Urothelium cell line (cell line): ENCODE data around the gene CLGN.

Experiments
- DNase-seq: peaks from one replicate; pipeline ENCODE4 v3.0.0; 2011; ENCODE audit warnings: low spot score, mixed read lengths
- FAIRE-seq: peaks from 2 replicates; lab custom pipeline; 2011; peaks lifted over from hg19 to GRCh38; lab: Jason Lieb, UNC

Gene CLGN

DNA sequence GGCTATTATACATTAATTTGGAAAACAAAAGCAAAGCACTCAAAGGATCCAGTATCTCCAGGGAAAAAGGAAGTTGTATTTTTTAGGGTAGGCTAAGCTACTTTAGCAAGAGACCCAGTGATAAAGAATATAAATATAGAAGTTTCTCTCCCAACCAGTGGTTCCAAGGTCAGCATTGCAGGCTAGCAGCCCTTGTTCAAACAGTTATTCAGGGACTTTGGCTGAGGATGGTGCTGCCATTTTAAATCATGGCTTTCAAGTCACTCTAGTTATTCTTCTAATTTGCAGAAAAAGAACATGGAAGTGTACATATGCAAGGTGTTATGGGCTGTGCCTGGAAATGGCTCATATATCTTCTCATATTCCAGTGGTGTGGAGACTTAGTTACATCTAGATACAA, 44.7 kb downstream of the CLGN start:
- FAIRE-seq: no peak
- DNase-seq: no peak

GRCh38 chr4:140374130-140374477, 53.3 kb downstream of the CLGN start:
- FAIRE-seq: no peak
- peak; percentile 5 for DNase-seq

- DNase-seq: peak; percentile 98
- FAIRE-seq: peak; percentile 63
Observed at GRCh38 chr4:140373328-140374129, 53.9 kb downstream of the CLGN start, which contains the start of gene SCOC. TSS of gene SCOC (plus strand) at chr4:140373646. CDS start at chr4:140379171, 5,525 bp downstream.

DNA sequence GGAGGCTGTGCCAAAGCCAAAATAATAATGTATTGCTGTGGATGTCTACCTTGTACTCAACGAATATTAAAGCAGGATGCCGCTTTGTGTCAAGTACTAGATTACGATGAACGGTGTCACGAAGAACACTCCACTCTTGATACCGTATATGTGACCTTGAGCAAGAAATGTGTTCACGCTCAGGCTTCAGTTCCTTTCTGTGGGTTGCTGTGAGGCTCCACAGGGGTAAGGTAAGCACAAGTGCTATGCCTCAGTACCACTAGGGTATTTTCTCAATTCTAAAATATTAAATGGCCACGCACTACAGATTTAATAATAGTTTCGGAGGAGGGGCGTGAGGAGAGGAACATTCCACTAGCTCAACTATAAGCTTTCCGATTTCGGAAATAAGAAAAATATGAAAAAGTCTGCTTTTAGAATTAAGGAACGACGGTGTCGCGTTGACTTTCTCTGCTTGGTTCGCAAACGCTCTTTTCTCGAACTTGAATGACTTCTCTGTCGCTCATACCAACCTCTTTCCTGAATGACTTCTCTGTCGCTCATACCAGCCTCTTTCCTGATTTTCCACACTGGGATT, 54.6 kb downstream of the CLGN start:
- no peak for FAIRE-seq
- DNase-seq: peak; percentile 31

DNA sequence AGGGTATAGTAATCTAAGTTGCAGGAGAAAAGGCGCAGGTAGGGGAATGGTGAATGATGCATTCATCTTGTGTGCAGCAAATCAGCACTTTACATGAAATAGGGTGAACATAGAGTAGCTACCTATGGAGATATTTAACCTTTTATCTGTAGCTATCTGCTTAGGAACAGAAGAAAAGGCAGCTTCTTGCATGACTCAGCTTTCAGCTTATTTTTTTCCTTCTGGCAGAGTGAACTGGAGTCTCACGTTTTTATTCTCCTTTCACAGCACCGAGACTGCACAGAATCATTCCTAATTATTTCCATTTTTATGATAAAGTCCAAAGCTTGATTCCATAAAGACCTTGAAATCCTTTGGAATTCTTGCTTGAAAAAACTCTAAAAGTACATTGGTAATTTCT, 58.8 kb downstream of the CLGN start:
- DNase-seq (no peak), FAIRE-seq (no peak)

GRCh38 chr4:140367738-140368137, 59.7 kb downstream of the CLGN start:
- peak; percentile 35 for DNase-seq
- no peak for FAIRE-seq

GRCh38 chr4:140363558-140363957, 63.9 kb downstream of the CLGN start:
- DNase-seq (no peak), FAIRE-seq (no peak)

DNA sequence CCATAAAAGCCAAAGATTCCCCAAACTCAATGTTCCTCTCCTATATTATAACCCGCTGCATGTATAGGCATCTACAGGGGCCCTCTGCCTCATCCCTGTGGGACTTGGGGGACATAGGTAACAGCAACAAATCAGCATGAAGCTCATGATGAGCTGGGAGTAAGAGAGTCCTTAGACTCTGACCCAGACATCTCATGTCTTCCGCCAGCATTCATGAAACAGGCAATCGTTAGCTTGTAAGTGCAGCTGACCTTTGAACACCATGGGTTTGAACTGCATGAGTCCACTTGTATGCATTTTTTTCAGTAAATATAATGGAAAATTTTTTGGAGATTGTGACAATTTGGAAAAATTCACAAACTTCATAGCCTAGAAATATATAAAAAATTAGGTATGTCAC, 64.4 kb downstream of the CLGN start:
- no peak for FAIRE-seq
- no peak for DNase-seq

- FAIRE-seq: no peak
- DNase-seq: no peak
Observed at GRCh38 chr4:140361099-140361498, 66.3 kb downstream of the CLGN start.

DNA sequence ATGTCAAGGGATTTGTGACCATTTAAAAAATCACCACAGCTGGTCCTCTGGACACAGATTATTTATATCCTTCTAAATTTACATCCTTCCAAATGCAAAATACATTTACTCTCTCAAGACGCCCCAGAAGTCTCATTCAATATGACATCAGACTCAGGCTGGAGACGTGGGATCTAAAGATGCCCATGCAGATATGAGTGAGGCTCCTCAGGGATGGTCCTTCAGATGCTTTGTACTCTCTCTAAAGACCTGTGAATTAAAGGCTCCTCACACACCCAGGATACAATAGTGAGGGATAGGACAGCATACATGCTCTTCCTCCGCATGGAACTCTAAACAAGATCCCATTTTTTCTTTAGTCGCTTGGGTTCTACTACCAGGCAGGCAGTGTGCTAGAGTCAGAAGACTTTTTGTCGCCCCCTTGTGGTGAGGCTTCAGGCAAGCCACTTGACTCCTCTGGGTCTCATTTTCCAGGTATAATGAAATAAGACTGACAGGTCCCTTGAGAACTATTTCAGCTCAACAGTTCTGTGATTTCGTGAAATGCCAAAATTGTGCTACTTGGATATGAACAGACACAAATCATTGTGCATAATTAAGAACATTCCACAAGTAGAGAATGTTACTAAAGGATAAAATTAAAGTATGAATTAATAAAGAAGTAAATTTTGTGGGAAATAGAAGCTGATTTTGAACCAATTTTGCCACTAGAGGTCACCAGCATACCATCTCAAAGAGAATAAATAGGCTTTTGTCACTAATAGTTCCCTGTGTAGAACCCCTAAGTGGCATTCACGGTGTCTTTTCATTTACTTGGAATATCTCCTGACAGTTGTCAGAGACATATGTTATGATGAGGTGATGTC, 67.7 kb downstream of the CLGN start:
- FAIRE-seq: no peak
- peak; percentile 68 for DNase-seq

- no peak for DNase-seq
- FAIRE-seq: no peak
Observed at GRCh38 chr4:140358281-140358680, 69.2 kb downstream of the CLGN start.

DNA sequence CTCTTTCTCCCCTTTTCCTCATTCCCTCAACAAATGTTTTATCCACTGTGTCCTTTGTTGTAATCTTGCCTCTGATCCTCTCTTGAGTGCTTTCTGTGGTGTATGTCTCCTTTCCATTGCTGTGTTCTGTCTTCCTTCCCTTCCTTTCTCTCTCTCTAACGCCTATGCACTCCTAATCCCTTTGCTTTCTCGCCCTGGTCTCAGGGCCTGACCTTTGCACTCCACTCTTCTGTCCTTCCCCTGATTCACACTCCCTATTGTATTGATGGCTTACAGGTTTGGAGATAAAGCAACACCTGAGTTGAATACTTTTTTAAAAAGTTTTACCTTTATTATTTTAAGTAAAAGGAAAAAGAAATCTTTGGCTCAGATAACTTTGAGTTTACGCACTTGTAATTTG, 69.6 kb downstream of the CLGN start:
- DNase-seq: no peak
- FAIRE-seq: no peak

DNA sequence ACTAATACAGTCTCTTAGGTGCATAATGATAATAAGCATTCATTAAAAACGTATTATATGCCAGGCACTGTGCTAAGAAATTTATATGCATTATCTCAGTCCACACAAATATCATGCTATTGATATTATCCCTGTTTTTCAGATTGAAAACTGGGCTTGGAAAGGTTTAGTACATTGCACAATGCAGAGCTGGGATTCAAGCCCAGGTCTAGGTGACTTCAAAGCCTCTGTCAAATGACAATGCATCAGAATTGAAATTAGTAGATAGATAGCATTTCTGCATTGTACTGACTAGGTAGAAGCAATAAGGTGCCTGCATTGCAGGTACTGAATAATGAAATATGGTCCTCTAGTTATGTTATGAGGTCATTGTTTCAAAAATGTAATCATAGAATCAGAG, 72.2 kb downstream of the CLGN start:
- FAIRE-seq: no peak
- DNase-seq: no peak

GRCh38 chr4:140353786-140354185, 73.7 kb downstream of the CLGN start:
- FAIRE-seq (no peak), DNase-seq (no peak)

- DNase-seq (no peak), FAIRE-seq (no peak)
Observed at GRCh38 chr4:140351093-140352075, 76.1 kb downstream of the CLGN start.

GRCh38 chr4:140349816-140350215, 77.6 kb downstream of the CLGN start:
- DNase-seq (no peak), FAIRE-seq (no peak)

- DNase-seq (no peak), FAIRE-seq (no peak)
Observed at GRCh38 chr4:140346136-140346535, 81.3 kb downstream of the CLGN start.

DNA sequence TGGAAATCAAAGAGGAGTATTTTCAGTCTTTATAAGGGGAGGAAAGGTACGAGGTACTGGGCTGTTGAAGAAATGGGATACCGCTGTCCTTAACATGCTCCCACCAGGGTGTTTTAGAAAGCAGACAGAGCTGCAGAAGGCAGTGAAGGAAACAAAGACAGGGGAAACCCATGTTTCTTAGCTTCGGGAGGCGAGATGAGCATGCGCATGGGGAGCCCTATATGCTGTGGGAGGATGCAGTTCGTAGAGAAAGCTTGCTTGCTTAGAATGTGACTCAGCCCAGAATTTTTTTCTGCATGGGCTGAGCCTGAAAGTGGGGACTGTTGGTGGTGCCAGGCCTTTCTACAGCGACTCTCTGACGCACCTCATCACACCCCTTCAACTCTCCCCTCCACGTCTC, 82.8 kb downstream of the CLGN start:
- FAIRE-seq: no peak
- DNase-seq: no peak

DNA sequence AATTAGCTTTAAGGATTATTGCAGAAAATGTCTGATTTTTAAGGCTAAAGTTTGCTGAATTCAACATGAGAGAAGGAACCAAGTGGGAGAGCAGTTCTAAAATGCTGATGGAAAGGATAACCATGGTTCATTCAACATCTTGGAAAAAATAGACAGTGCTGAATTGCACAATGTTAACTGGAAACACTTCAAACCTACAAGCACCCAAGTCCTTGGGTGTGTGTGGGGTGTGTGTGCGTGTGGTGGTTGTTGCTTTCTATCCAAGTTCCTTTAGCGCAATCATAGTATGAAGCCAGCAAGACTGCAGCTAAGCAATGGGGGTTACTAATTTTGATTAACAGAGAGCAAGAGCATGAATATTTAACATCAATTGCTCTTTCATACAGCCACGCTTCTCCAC, 83.3 kb downstream of the CLGN start:
- FAIRE-seq: no peak
- no peak for DNase-seq

DNA sequence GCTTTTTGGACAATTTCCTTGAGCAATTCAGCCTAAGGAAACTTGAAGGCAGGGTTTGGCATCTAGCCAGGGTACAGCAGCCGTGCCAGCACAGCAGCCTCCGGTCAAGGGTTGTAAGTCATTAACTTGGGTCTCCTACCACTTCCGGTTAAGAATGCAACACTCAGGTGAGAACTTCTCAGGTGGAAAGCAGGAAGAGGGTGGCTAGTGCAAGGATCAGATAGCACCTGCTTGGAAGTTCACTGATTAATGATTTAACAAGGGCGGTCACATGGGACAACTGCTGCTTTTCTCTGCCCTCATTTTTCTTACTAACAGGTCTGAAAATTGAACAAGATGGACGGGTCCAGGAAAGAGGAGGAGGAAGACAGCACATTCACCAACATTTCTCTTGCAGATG, 84.1 kb downstream of the CLGN start:
- FAIRE-seq (no peak), DNase-seq (peak; percentile 29)

- FAIRE-seq: no peak
- no peak for DNase-seq
Observed at GRCh38 chr4:140342620-140343019, 84.8 kb downstream of the CLGN start.
